GM20000 (cell line): Measurements from ENCODE around the gene CDKAL1.
A peak's percentile ranks its signal among the peaks of the same experiment; 100 is the strongest.

Source experiments
- DNase-seq: peaks from one replicate; pipeline ENCODE4 v3.0.0; 2012; ENCODE audit warnings: low spot score
- CTCF ChIP-seq: IDR thresholded peaks from 2 replicates; pipeline ENCODE4 v1.5.1; 2012; ENCODE audit warnings: mild to moderate bottlenecking, control low read depth; ENCODE audit errors: extremely low read depth, missing control alignments

CDKAL1 gene

GRCh38 chr6:20704325-20705025, 170.2 kb downstream of the CDKAL1 start:
- no peak for TF ChIP-seq CTCF
- no peak for DNase-seq

- DNase-seq, result no peak
- TF ChIP-seq CTCF, result no peak
Observed at GRCh38 chr6:20705741-20706140, 171.5 kb downstream of the CDKAL1 start.

- no peak for DNase-seq
Observed at GRCh38 chr6:20706238-20706938, 172.1 kb downstream of the CDKAL1 start.

GRCh38 chr6:20706939-20707485, 172.8 kb downstream of the CDKAL1 start:
- TF ChIP-seq CTCF, result no peak
- DNase-seq, result no peak

More at GRCh38 chr6:20706238-20706938, 172.1 kb downstream of the CDKAL1 start:
- TF ChIP-seq CTCF, result no peak

GRCh38 chr6:20707870-20708269, 173.6 kb downstream of the CDKAL1 start:
- no peak for DNase-seq
- no peak for TF ChIP-seq CTCF

- peak; percentile 26 for DNase-seq
- TF ChIP-seq CTCF, result no peak
Observed at GRCh38 chr6:20708367-20709124, 174.3 kb downstream of the CDKAL1 start.
